Immature natural killer cell (primary cell): ENCODE results near the gene GALNT10. TPM values are rescaled to one million over a fixed set of nuclear protein-coding genes. Genes with fewer than 3 reads are reported as not detected.

Experiments
- DNase-seq, 3 donors: peaks; one replicate each; pipeline ENCODE4 v3.0.0; 2022; ENCODE audit warnings: mixed read lengths in 1 of 3
- H3K27ac Mint-ChIP-seq, 6 donors: one replicate each; pipeline ENCODE4 v1.8.0; 2020; ENCODE audit warnings: mixed read lengths in 6 of 6, mild to moderate bottlenecking in 5 of 6, inconsistent platforms in 4 of 6, moderate library complexity in 3 of 6
- H3K27me3 Mint-ChIP-seq, 3 donors: one replicate each; pipeline ENCODE4 v1.8.0; 2020 to 2021; ENCODE audit warnings: low read depth in 3 of 3, mild to moderate bottlenecking in 3 of 3, mixed read lengths in 3 of 3, moderate library complexity in 3 of 3, inconsistent platforms in 1 of 3
- H3K36me3 Mint-ChIP-seq, 3 donors: one replicate each; pipeline ENCODE4 v1.8.0; 2020; ENCODE audit warnings: mixed read lengths in 3 of 3, inconsistent platforms in 2 of 3, mild to moderate bottlenecking in 2 of 3
- H3K4me1 Mint-ChIP-seq, 2 donors: one replicate each; pipeline ENCODE4 v1.8.0; 2020; ENCODE audit warnings: inconsistent platforms in 2 of 2, mild to moderate bottlenecking in 2 of 2, mixed read lengths in 2 of 2, moderate library complexity in 1 of 2
- H3K4me3 Mint-ChIP-seq, 5 donors: one replicate each; pipeline ENCODE4 v1.8.0; 2020; ENCODE audit warnings: mild to moderate bottlenecking in 5 of 5, mixed read lengths in 5 of 5, inconsistent platforms in 3 of 5, moderate library complexity in 3 of 5
- H3K9me3 Mint-ChIP-seq, 6 donors: one replicate each; pipeline ENCODE4 v1.8.0; 2020; ENCODE audit warnings: mild to moderate bottlenecking in 6 of 6, mixed read lengths in 6 of 6, inconsistent platforms in 4 of 6, moderate library complexity in 3 of 6
- polyA plus RNA-seq, 3 donors: library from polyadenylated mRNA; unstranded; fragments of 300-500 nt; fragmentation: Illumina TruSeq; gene quantifications; one replicate each; pipeline ENCODE4 v1.2.3, GENCODE V29; 2021

GALNT10 gene
- polyA plus RNA-seq, 3 donors from 2014 or later = 10.4 to 42.8 (median 24.7) TPM

GRCh38 chr5:154202379-154203260 is 12.1 kb downstream of the GALNT10 start:
- H3K4me3 Mint-ChIP-seq = peak overlapping the region; percentile 47 to 71 (median 65)
- H3K9me3 Mint-ChIP-seq = no peaks in the 10 kb centered on the region
- H3K36me3 Mint-ChIP-seq = peaks cover 4 to 14% (median 5%) of the 10 kb centered on the region in 3 donors
- H3K4me1 Mint-ChIP-seq = peaks cover 79 to 97% of the 10 kb centered on the region in 2 donors
- peak in 1 of 3 donors; percentile 21 for DNase-seq
- peak overlapping the region; percentile 83 to 92 (median 86) for H3K27ac Mint-ChIP-seq
- H3K27me3 Mint-ChIP-seq = peaks cover 0 to 3% (median 1%) of the 10 kb centered on the region in 3 donors

GRCh38 chr5:154203798-154204578 is 13.5 kb downstream of the GALNT10 start:
- Mint-ChIP-seq H3K4me1 (peaks cover 71 to 94% of the 10 kb centered on the region in 2 donors), H3K27ac (peak overlapping the region in 5 of 6 donors; percentile 18 to 92 (median 83)), H3K27me3 (peaks cover 0 to 2% (median 0%) of the 10 kb centered on the region in 3 donors), H3K36me3 (peaks cover 11 to 22% (median 11%) of the 10 kb centered on the region in 3 donors), H3K4me3 (peak overlapping the region in 1 of 5 donors; percentile 53), H3K9me3 (peaks cover 0 to 2% (median 0%) of the 10 kb centered on the region in 6 donors)
- DNase-seq = no peak

DNA sequence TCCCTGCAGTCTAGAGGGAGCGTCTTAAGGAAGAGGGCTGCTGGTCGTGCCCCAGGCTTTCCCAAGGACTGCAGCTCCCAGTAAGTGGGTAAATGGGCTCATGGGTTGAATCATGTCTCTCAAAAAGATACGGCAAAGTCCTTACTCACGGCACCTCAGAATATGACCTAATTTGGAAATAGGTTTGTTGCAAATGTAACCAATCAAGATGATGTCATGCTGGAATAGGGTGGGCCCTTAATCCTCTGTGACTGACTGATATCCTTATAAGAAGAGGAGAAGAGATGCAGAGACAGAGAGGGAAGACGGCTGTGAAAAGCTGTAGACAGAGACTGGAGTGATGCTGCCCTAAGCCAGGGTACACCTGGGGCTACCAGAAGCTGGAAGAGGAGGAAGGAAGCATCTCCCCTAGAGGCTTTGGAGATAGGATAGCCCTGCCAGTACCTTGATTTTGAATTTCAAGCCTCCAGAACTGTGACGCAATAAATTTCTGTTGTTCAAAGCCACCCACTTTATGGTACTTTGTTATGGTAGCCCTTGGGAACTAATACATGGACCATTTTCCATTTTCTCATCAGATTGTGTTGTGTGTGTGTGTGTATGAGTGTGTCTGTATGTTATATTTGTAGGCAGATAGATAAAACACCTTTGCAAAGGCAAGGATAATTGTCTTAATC is 15.0 kb downstream of the GALNT10 start:
- Mint-ChIP-seq H3K9me3 (peaks cover 0 to 2% (median 0%) of the 10 kb centered on the region in 6 donors), H3K27me3 (no peaks in the 10 kb centered on the region), H3K27ac (peak overlapping the region in 2 of 6 donors; percentile 36 to 60), H3K4me1 (peaks cover 62 to 92% of the 10 kb centered on the region in 2 donors), H3K36me3 (peaks cover 16 to 35% (median 20%) of the 10 kb centered on the region in 3 donors), H3K4me3 (no peak overlapping the region)
- no peak for DNase-seq

DNA sequence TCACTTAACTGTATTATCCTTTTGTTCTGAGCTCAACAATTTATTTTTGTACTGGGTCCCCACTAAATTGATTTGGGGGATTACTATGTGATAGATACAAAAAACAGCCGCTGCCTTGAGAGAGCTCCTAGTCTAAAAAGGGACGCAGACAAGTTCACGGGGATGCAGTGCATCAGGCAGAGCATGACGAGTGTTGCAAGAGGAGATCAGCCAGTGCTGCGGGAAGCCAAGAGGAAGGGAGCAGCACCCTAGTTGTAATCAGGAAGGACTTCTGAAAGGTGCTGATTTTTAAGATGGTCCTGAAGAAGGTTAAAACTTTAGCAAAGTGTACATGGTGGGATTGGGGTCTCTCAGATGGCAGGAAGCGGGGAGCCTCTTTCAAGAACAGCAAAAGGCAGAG is 15.8 kb downstream of the GALNT10 start:
- Mint-ChIP-seq H3K4me3 (no peak overlapping the region), H3K4me1 (peaks cover 62 to 92% of the 10 kb centered on the region in 2 donors), H3K27me3 (no peaks in the 10 kb centered on the region), H3K36me3 (peaks cover 14 to 37% (median 21%) of the 10 kb centered on the region in 3 donors), H3K9me3 (peaks cover 0 to 2% (median 0%) of the 10 kb centered on the region in 6 donors), H3K27ac (peak overlapping the region in 2 of 6 donors; percentile 36 to 82)
- no peak for DNase-seq

- Mint-ChIP-seq H3K9me3 (peaks cover 0 to 2% (median 0%) of the 10 kb centered on the region in 6 donors), H3K36me3 (peaks cover 14 to 43% (median 25%) of the 10 kb centered on the region in 3 donors), H3K4me1 (peaks cover 58 to 89% of the 10 kb centered on the region in 2 donors), H3K27me3 (no peaks in the 10 kb centered on the region), H3K4me3 (no peak overlapping the region), H3K27ac (no peak overlapping the region)
- DNase-seq = no peak
Observed at GRCh38 chr5:154207204-154207603, 16.7 kb downstream of the GALNT10 start.

DNA sequence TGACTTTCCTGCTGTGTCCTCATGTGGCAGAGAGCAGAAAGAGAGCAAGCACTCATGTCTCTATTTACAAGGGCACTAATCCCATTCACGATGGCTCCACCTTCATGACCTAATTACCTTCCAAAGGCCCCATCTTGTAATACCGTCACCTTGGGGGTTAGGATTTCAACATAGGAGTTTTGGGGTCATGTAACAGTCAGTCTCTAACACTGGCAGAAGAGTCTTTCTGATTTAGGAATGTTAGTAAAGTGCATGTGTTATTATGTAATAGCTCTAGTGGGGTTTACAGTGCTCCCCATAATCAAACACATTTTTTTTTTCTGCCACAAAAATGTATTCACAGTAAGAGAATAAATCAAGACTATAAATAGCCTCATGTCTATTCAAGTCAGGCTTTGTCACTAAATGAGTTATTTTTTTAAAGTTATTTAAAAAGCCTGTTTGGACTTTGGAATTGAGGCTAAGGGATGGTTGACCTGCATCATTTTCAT is 19.1 kb downstream of the GALNT10 start:
- Mint-ChIP-seq H3K4me1 (peaks cover 42 to 72% of the 10 kb centered on the region in 2 donors), H3K27me3 (no peaks in the 10 kb centered on the region), H3K36me3 (peaks cover 14 to 43% (median 25%) of the 10 kb centered on the region in 3 donors), H3K4me3 (no peak overlapping the region), H3K27ac (peak overlapping the region in 1 of 6 donors; percentile 3), H3K9me3 (peaks cover 0 to 2% (median 0%) of the 10 kb centered on the region in 6 donors)
- no peak for DNase-seq

DNA sequence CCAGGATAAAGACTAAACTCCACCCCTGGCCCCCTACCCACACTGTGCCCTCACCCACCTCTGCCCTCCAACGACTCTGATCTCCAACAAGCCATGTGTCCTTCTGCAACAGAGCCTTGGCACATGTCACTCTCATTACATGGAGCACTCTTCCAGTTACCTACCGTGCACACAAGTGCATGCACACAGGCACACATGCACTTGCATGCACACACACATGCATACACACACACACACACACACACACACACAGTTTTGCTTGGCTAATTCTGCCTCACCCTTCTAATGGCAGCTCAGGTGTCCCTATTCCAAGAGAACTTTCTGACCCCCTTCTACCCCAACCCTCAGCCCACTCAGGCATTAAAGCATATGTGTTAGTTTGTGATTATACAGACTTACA is 19.6 kb downstream of the GALNT10 start:
- peaks cover 0 to 2% (median 0%) of the 10 kb centered on the region in 6 donors for H3K9me3 Mint-ChIP-seq
- H3K4me1 Mint-ChIP-seq = peaks cover 37 to 72% of the 10 kb centered on the region in 2 donors
- H3K36me3 Mint-ChIP-seq = peaks cover 14 to 43% (median 25%) of the 10 kb centered on the region in 3 donors
- no peaks in the 10 kb centered on the region for H3K27me3 Mint-ChIP-seq
- no peak overlapping the region for H3K4me3 Mint-ChIP-seq
- H3K27ac Mint-ChIP-seq = peak overlapping the region in 3 of 6 donors; percentile 3 to 67 (median 60)
- DNase-seq = no peak

- peaks cover 38 to 72% of the 10 kb centered on the region in 2 donors for H3K4me1 Mint-ChIP-seq
- H3K4me3 Mint-ChIP-seq = no peak overlapping the region
- H3K27me3 Mint-ChIP-seq = no peaks in the 10 kb centered on the region
- H3K9me3 Mint-ChIP-seq = peaks cover 0 to 2% (median 0%) of the 10 kb centered on the region in 6 donors
- H3K36me3 Mint-ChIP-seq = peaks cover 14 to 40% (median 21%) of the 10 kb centered on the region in 3 donors
- H3K27ac Mint-ChIP-seq = peak overlapping the region in 2 of 6 donors; percentile 2 to 9
- no peak for DNase-seq
Observed at GRCh38 chr5:154211641-154212390, 21.3 kb downstream of the GALNT10 start.

GRCh38 chr5:154213592-154213991 is 23.1 kb downstream of the GALNT10 start:
- Mint-ChIP-seq H3K4me1 (peaks cover 36 to 75% of the 10 kb centered on the region in 2 donors), H3K36me3 (peaks cover 11 to 30% (median 17%) of the 10 kb centered on the region in 3 donors), H3K9me3 (peaks cover 0 to 2% (median 0%) of the 10 kb centered on the region in 6 donors), H3K27ac (no peak overlapping the region), H3K4me3 (no peak overlapping the region), H3K27me3 (no peaks in the 10 kb centered on the region)
- DNase-seq = no peak

- Mint-ChIP-seq H3K4me3 (no peak overlapping the region), H3K9me3 (no peaks in the 10 kb centered on the region), H3K27me3 (peaks cover 0 to 1% (median 0%) of the 10 kb centered on the region in 3 donors), H3K4me1 (peaks cover 39 to 75% of the 10 kb centered on the region in 2 donors), H3K36me3 (peaks cover 9 to 21% (median 12%) of the 10 kb centered on the region in 3 donors), H3K27ac (peak overlapping the region in 1 of 6 donors; percentile 45)
- DNase-seq = no peak
Observed at GRCh38 chr5:154214371-154215106, 24.0 kb downstream of the GALNT10 start.

GRCh38 chr5:154215571-154216325 is 25.2 kb downstream of the GALNT10 start:
- Mint-ChIP-seq H3K9me3 (no peaks in the 10 kb centered on the region), H3K4me1 (peaks cover 36 to 75% of the 10 kb centered on the region in 2 donors), H3K4me3 (no peak overlapping the region), H3K36me3 (peaks cover 13 to 20% (median 14%) of the 10 kb centered on the region in 3 donors), H3K27me3 (peaks cover 0 to 1% (median 0%) of the 10 kb centered on the region in 3 donors), H3K27ac (peak overlapping the region in 2 of 6 donors; percentile 23 to 26)
- no peak for DNase-seq
